ENCODE results near the gene GPC5.

DNA sequence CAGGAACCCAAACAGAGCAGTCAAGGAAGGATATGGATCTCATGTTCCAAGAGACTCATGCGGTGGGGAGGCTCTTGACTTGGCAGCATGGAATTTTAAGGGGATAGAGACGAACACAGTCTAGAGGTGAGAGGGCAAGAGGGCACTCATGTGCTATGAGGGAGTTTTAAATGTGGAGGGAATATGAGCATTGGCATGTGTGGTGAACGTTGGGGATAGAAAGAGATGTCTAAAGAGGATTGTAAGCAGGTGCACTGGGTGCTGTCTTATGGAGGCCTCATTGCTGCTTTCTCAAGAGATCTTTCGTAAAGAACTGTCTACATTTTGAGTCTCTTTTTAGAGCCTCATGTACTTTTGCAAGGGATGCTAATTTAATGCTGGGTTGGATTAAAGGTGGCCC, 1227.9 kb downstream of the GPC5 start:
- TF ChIP-seq YY1 (IDR thresholded peaks at IDR 0.05) (no peak), SP1 (IDR thresholded peaks at IDR 0.05) (no peak), RAD21 (IDR thresholded peaks at IDR 0.05) (no peak), HNF4A (conservative IDR thresholded peaks at IDR 0.05) (no peak), JUND (IDR thresholded peaks at IDR 0.05) (no peak), GABPA (IDR thresholded peaks at IDR 0.05 in 1 of 2, conservative IDR thresholded peaks at IDR 0.05 in 1 of 2) (no peak)
- TF ChIP-seq, protein P1, sequence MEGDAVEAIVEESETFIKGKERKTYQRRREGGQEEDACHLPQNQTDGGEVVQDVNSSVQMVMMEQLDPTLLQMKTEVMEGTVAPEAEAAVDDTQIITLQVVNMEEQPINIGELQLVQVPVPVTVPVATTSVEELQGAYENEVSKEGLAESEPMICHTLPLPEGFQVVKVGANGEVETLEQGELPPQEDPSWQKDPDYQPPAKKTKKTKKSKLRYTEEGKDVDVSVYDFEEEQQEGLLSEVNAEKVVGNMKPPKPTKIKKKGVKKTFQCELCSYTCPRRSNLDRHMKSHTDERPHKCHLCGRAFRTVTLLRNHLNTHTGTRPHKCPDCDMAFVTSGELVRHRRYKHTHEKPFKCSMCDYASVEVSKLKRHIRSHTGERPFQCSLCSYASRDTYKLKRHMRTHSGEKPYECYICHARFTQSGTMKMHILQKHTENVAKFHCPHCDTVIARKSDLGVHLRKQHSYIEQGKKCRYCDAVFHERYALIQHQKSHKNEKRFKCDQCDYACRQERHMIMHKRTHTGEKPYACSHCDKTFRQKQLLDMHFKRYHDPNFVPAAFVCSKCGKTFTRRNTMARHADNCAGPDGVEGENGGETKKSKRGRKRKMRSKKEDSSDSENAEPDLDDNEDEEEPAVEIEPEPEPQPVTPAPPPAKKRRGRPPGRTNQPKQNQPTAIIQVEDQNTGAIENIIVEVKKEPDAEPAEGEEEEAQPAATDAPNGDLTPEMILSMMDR (IDR thresholded peaks at IDR 0.05; ENCODE audit: low read depth, low read length, missing input control): no peak
- TF ChIP-seq, protein P2, sequence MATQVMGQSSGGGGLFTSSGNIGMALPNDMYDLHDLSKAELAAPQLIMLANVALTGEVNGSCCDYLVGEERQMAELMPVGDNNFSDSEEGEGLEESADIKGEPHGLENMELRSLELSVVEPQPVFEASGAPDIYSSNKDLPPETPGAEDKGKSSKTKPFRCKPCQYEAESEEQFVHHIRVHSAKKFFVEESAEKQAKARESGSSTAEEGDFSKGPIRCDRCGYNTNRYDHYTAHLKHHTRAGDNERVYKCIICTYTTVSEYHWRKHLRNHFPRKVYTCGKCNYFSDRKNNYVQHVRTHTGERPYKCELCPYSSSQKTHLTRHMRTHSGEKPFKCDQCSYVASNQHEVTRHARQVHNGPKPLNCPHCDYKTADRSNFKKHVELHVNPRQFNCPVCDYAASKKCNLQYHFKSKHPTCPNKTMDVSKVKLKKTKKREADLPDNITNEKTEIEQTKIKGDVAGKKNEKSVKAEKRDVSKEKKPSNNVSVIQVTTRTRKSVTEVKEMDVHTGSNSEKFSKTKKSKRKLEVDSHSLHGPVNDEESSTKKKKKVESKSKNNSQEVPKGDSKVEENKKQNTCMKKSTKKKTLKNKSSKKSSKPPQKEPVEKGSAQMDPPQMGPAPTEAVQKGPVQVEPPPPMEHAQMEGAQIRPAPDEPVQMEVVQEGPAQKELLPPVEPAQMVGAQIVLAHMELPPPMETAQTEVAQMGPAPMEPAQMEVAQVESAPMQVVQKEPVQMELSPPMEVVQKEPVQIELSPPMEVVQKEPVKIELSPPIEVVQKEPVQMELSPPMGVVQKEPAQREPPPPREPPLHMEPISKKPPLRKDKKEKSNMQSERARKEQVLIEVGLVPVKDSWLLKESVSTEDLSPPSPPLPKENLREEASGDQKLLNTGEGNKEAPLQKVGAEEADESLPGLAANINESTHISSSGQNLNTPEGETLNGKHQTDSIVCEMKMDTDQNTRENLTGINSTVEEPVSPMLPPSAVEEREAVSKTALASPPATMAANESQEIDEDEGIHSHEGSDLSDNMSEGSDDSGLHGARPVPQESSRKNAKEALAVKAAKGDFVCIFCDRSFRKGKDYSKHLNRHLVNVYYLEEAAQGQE (IDR thresholded peaks at IDR 0.05): no peak
- TF ChIP-seq, protein P3, sequence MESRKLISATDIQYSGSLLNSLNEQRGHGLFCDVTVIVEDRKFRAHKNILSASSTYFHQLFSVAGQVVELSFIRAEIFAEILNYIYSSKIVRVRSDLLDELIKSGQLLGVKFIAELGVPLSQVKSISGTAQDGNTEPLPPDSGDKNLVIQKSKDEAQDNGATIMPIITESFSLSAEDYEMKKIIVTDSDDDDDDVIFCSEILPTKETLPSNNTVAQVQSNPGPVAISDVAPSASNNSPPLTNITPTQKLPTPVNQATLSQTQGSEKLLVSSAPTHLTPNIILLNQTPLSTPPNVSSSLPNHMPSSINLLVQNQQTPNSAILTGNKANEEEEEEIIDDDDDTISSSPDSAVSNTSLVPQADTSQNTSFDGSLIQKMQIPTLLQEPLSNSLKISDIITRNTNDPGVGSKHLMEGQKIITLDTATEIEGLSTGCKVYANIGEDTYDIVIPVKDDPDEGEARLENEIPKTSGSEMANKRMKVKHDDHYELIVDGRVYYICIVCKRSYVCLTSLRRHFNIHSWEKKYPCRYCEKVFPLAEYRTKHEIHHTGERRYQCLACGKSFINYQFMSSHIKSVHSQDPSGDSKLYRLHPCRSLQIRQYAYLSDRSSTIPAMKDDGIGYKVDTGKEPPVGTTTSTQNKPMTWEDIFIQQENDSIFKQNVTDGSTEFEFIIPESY (IDR thresholded peaks at IDR 0.05): no peak
- TF ChIP-seq, protein P4, sequence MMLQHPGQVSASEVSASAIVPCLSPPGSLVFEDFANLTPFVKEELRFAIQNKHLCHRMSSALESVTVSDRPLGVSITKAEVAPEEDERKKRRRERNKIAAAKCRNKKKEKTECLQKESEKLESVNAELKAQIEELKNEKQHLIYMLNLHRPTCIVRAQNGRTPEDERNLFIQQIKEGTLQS (IDR thresholded peaks at IDR 0.05): no peak
